GM19468 (cell line): ENCODE measurements around the gene GRB10.
"Not testable (repeated sequence)": the region's sequence is repeated elsewhere in the genome, so short reads cannot be mapped to it uniquely, and the experiment has no call there.

Experiments
- ATAC-seq: cut with Tn5 transposase; IDR thresholded peaks from one replicate; pipeline ENCODE4 v1.9.1; 2021; ENCODE audit warnings: mild to moderate bottlenecking, moderate library complexity, moderate number of reproducible peaks; ENCODE audit not compliant: unreplicated experiment; ENCODE audit errors: extremely low read depth

Gene GRB10

DNA sequence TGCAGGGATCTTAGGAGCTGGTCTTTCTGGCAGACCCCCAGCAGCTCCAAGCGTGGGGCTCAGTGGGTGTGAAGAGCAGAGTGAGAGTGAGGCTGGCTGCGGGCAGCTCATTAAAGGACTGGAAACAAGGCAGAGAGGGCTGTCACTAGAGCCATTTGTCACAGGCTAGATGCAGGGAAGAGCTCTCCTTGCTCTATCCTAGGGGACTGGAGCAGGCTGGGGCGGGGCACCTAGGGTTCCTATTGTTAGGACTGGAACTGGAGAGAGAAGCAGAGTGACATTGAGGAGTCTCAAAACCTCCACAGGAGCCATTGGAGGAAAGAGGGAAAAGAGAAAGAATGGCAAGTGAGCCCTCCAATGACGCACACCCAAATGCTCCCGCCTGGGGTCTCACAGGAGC lies 216.7 kb downstream of the GRB10 start:
- no peak for ATAC-seq

DNA sequence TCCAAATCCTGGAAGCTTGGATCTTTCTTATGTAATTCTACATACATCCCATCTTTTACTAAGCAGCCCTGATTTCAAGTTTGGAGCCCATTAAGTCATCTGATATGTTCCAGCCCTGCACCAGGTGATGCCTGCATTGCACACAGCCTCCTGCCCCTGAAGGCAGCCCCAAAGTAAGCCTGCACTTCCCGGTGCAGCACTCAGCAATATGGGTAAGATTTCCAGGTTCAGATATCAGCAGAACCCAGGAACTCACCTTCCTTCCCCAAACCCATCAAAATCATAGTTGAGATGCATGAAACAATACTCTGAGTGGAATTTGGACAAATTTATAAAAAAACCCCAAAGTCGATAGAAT lies 217.2 kb downstream of the GRB10 start:
- ATAC-seq, result no peak

GRCh38 chr7:50564640-50565558 lies 217.8 kb downstream of the GRB10 start, which contains the start of gene DDC:
DDC (minus strand) TSS chr7:50565405; CDS start chr7:50544085, 21,320 bp downstream.
- no peak for ATAC-seq

DNA sequence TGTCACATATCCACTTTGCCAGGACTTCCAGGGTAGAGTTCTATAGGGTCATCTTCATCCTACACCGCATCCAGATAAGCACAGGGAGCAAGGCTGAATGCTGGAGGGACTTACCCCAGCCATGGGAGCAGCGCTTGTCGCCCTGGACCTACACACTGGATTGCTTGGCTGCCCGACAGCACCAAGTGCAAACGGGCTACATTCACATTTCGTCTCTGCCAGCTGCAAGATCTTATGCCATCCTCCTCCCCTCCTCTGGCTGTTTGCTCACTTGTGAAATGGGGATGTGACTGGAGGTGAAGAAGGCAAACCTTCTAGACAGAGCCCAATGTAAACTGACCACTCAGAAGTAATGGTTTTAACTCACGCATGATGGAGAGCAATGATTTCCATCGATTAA lies 218.5 kb downstream of the GRB10 start:
- no peak for ATAC-seq

- ATAC-seq, result no peak
Measured at GRCh38 chr7:50562136-50562535, 220.6 kb downstream of the GRB10 start.

GRCh38 chr7:50560865-50561351 lies 221.8 kb downstream of the GRB10 start:
- no peak for ATAC-seq

- no peak for ATAC-seq
Measured at GRCh38 chr7:50559881-50560280, 222.8 kb downstream of the GRB10 start.

- ATAC-seq, result no peak
Measured at GRCh38 chr7:50558294-50559053, 224.2 kb downstream of the GRB10 start.

GRCh38 chr7:50557099-50557498 lies 225.6 kb downstream of the GRB10 start:
- ATAC-seq, result no peak

GRCh38 chr7:50556247-50556991 lies 226.3 kb downstream of the GRB10 start:
- ATAC-seq, result no peak

GRCh38 chr7:50555594-50556140 lies 227.0 kb downstream of the GRB10 start:
- ATAC-seq, result no peak

DNA sequence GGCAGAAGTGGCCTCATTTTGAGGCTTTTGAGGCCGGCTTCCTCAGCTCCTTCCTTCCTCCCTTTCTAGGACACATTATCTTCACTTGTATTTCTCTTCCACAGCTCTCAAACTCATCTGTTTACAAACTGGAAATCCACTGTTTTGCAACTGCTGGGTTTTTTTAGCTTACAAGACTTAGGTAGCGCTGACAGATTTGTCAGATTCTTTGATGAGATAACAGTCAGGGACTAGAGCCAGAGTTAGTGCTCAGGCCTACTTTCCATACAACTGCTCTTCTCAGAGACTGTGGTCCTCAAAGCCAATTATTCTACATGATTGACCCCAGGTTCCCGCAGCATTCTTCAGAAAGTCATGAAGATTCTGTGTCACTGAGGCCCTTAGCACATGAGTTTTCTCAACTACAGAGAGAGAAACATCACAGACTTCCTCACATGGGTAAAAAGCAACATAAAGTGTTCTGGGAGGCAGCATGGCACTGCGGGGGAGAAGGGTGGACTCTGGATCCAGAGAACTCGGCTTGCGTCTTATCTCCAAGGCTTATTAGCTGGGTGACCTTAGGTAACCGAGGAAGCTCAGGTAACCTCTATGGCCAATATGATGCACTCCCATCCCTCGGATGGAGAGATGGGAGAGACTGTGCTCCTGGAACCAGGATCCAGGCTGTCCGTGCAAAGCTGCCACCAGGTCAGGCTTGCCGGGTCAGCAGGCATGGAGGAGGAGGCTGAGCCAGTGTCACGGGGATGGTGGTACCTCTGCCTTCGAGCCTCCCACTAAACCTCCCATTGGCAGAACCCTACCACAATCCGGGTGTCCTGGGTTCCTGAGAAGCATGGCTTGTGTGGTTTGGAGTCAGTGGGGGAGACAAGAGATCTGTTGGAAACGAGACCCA lies 228.0 kb downstream of the GRB10 start:
- no peak for ATAC-seq

- ATAC-seq, result no peak
Measured at GRCh38 chr7:50553973-50554372, 228.7 kb downstream of the GRB10 start.

- no peak for ATAC-seq
Measured at GRCh38 chr7:50552921-50553320, 229.8 kb downstream of the GRB10 start.

- no peak for ATAC-seq
Measured at GRCh38 chr7:50552139-50552538, 230.6 kb downstream of the GRB10 start.

GRCh38 chr7:50545613-50546012 lies 237.1 kb downstream of the GRB10 start:
- not testable (repeated sequence) for ATAC-seq

DNA sequence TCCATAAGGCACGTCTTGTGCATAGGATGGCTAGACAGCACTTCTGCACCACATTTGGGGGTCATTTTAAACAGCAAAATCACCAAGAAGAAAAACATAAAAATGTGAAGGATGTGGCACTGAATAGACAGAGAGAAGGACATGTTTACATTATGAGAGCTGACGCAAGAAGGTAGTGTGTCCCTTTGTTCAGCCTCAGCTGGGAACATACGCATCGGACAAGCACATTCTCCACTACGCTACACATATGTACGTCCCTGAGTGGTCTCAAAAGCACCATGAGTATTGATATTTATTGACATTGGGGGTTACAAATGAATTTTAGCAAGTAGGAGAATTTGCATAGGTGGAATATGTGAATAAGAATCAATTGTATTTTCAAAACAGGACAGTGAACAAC lies 237.7 kb downstream of the GRB10 start:
- no peak for ATAC-seq

- no peak for ATAC-seq
Measured at GRCh38 chr7:50543776-50544442, 238.8 kb downstream of the GRB10 start.

- no peak for ATAC-seq
Measured at GRCh38 chr7:50542132-50542531, 240.6 kb downstream of the GRB10 start.
